Measurements from ENCODE around the gene DYNC2LI1. TPM values are rescaled to one million over a fixed set of nuclear protein-coding genes. Genes with fewer than 3 reads are reported as not detected.

Gene DYNC2LI1
- polyA plus RNA-seq, 3 donors, result 52.0 to 98.9 (median 81.2) TPM

DNA sequence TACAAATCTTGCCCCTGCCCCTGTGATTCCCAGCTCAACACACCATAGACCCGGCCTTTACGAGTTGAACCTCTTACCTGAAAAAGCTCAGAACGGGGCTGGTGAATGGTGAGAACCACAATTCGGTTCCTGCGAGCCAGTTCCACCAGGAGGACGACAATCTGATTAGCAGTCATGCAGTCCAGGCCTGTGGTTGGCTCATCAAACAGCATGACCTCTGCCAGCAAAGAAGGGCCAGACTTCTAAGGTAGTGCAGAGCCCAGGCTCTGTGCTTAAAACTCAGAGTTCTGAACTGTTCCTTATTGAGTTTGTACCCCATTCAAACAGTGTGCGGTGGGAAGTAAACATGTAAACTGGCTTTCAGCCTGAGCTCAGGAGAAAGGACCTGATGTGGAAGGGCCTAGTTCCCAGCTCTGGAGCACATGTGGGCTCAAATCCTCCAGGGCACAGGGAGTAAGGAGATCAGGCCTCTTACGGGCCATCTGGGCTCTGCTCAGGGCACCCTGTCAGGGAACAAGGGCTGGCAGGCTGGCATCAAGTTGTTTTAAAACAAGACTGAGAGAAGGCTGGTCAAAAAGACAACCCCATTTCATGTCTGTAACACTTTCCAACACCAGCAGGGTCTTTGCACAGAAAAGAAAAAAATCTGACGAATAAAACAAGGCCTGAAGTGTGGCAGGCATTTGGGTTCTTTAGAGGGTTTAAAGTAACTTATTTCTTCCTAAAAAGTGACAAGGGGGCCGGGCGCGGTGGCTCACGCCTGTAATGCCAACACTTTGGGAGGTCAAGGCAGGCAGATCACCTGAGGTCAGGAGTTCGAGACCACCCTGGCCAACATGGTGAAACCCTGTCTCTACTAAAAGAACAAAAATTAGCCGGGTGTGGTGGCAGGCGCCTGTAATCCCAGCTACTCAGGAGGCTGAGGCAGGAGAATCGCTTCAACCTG is 52.7 kb downstream of the DYNC2LI1 start:
- DNase-seq (ENCODE audit: extremely low read depth in 1 of 11, low read depth in 9 of 11, low spot score in 4 of 11), result no peak

DNA sequence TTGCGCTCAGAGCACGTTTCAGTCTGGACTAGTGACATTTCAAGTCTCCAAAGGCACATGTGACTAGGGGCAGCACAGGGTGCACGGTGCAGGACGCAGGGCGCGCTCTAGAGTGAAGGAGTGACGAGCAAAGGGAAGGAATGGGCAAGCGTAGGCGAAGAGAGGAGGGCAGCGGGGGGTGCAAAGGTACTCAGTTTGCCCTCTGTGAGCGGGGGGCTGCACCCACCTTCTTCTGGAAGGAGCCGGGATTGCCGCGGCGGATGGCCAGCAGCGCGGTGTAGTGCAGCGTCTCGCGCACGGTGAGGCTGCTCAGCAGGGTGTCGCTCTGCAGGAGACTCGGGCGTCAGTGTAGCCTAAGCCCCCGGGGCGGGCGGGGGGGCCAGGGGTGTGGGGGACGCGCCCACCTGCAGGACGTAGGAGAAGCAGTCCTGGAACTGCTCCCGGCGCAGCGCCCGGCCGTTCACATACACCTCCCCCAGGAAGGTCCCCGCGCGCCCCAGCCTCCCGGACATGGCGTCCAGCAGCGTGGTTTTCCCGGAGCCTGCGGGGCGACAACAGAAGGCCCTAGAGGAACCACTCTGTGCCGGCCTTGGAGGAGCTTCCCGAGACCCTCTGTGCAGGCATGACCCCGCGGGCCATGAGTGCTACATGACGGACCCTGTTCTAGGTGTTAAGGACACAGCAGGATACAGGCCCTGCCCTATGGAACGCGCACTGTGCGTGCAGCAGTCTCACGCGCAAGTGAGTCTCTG is 57.9 kb downstream of the DYNC2LI1 start:
- DNase-seq (ENCODE audit: extremely low read depth in 1 of 11, low read depth in 9 of 11, low spot score in 4 of 11), result peak in 4 of 11 donors; percentile 8 to 16 (median 14)

GRCh38 chr2:43832457-43832856 is 58.6 kb downstream of the DYNC2LI1 start:
- DNase-seq (ENCODE audit: extremely low read depth in 1 of 11, low read depth in 9 of 11, low spot score in 4 of 11), result no peak

GRCh38 chr2:43837033-43837432 is 63.2 kb downstream of the DYNC2LI1 start:
- DNase-seq (ENCODE audit: extremely low read depth in 1 of 11, low read depth in 9 of 11, low spot score in 4 of 11), result no peak

- no peak for DNase-seq (ENCODE audit: extremely low read depth in 1 of 11, low read depth in 9 of 11, low spot score in 4 of 11)
Measured at GRCh38 chr2:43837831-43838559, 64.2 kb downstream of the DYNC2LI1 start.

GRCh38 chr2:43838560-43839267 is 64.9 kb downstream of the DYNC2LI1 start, which contains the start of the genes ABCG5 and ABCG8:
Gene ABCG5 (minus strand): TSS chr2:43838839. CDS start chr2:43838679, 160 bp downstream.
Gene ABCG8 (plus strand): TSS chr2:43838971. CDS start chr2:43839054, 83 bp downstream.
- no peak for DNase-seq (ENCODE audit: extremely low read depth in 1 of 11, low read depth in 9 of 11, low spot score in 4 of 11)

- no peak for DNase-seq (ENCODE audit: extremely low read depth in 1 of 11, low read depth in 9 of 11, low spot score in 4 of 11)
Measured at GRCh38 chr2:43839776-43840564, 66.1 kb downstream of the DYNC2LI1 start.

DNA sequence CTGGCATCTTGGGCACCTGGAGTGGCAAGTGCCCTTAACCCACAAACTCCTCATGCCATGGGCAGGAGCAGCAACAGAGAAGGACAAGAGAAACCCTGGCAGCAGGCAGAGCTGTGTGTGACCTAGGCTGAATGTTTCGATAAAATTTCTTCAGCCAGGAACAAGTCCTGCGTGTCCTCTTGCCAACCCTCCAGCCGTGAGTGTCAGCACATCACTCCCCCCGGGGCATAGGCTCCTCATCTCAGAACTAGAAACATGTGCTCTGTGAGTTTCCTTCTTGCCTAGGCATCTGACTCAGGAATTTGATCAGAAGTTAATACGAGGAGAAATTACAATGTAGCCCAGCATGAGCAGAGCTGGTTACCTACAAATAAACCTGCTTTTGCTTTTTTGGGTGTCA is 67.1 kb downstream of the DYNC2LI1 start:
- DNase-seq (ENCODE audit: extremely low read depth in 1 of 11, low read depth in 9 of 11, low spot score in 4 of 11), result no peak

GRCh38 chr2:43841949-43842865 is 68.4 kb downstream of the DYNC2LI1 start:
- DNase-seq (ENCODE audit: extremely low read depth in 1 of 11, low read depth in 9 of 11, low spot score in 4 of 11), result no peak

GRCh38 chr2:43842866-43843226 is 69.0 kb downstream of the DYNC2LI1 start:
- no peak for DNase-seq (ENCODE audit: extremely low read depth in 1 of 11, low read depth in 9 of 11, low spot score in 4 of 11)

DNA sequence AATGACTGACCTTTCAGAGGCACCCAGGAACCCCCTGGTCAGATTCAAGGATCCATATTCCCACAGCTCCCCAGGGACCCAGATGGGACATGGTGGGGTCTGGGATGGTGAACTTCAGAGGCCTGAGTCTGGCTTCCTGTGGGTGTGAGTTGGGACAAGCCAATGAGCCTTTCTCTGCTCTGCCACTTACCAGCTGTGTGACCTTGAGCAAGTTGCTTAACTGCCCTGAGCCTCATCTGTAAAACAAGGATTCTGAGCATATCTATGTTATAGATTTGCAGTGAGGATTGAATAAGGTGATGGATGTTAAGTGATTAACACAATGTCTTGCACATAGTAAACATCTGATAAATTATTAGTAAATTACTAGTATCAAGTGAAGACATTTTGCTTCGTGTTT is 71.3 kb downstream of the DYNC2LI1 start:
- no peak for DNase-seq (ENCODE audit: extremely low read depth in 1 of 11, low read depth in 9 of 11, low spot score in 4 of 11)

DNA sequence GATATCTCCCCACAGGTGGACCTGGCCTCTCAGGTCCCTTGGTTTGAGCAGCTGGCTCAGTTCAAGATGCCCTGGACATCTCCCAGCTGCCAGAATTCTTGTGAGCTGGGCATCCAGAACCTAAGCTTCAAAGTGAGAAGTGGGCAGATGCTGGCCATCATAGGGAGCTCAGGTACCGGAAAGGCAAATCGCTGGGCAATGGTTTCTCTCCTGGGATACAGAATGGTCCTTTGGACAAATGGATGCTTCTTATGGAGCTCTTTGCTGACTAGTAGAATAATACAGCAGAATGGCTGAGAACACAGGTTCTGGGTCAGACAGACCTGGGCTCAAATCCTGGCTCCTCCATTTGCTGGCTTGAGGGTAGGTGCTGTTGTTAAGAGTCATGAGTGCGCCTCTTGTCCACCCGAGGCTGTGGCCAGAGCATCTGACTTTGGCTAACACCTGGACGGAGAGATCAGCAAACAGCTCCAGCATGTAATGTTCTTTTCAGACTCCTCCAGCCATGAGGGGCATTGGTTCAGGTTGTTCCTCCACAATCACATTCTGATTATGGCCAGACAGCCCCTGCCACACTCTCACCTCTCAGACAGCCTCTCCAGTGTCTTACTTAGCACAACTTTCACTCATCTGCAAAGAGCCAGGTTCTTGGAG is 72.4 kb downstream of the DYNC2LI1 start:
- no peak for DNase-seq (ENCODE audit: extremely low read depth in 1 of 11, low read depth in 9 of 11, low spot score in 4 of 11)

GRCh38 chr2:43848214-43848613 is 74.4 kb downstream of the DYNC2LI1 start:
- DNase-seq (ENCODE audit: extremely low read depth in 1 of 11, low read depth in 9 of 11, low spot score in 4 of 11), result peak in 1 of 11 donors; percentile 4

- DNase-seq (ENCODE audit: extremely low read depth in 1 of 11, low read depth in 9 of 11, low spot score in 4 of 11), result no peak
Measured at GRCh38 chr2:43851011-43851980, 77.5 kb downstream of the DYNC2LI1 start.

GRCh38 chr2:43852196-43852730 is 78.4 kb downstream of the DYNC2LI1 start:
- no peak for DNase-seq (ENCODE audit: extremely low read depth in 1 of 11, low read depth in 9 of 11, low spot score in 4 of 11)

Data from renal cortex interstitium (tissue), 11 donors.